Measurements from ENCODE around the gene RRBP1.
A peak's percentile ranks its signal among the peaks of the same experiment; 100 is the strongest.

Gene RRBP1

GRCh38 chr20:17657079-17657825, 24.8 kb downstream of the RRBP1 start:
- H3K27ac ChIP-seq: no peak overlapping the region
- TF ChIP-seq, protein P1, sequence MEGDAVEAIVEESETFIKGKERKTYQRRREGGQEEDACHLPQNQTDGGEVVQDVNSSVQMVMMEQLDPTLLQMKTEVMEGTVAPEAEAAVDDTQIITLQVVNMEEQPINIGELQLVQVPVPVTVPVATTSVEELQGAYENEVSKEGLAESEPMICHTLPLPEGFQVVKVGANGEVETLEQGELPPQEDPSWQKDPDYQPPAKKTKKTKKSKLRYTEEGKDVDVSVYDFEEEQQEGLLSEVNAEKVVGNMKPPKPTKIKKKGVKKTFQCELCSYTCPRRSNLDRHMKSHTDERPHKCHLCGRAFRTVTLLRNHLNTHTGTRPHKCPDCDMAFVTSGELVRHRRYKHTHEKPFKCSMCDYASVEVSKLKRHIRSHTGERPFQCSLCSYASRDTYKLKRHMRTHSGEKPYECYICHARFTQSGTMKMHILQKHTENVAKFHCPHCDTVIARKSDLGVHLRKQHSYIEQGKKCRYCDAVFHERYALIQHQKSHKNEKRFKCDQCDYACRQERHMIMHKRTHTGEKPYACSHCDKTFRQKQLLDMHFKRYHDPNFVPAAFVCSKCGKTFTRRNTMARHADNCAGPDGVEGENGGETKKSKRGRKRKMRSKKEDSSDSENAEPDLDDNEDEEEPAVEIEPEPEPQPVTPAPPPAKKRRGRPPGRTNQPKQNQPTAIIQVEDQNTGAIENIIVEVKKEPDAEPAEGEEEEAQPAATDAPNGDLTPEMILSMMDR (IDR thresholded peaks at IDR 0.05): no peak

DNA sequence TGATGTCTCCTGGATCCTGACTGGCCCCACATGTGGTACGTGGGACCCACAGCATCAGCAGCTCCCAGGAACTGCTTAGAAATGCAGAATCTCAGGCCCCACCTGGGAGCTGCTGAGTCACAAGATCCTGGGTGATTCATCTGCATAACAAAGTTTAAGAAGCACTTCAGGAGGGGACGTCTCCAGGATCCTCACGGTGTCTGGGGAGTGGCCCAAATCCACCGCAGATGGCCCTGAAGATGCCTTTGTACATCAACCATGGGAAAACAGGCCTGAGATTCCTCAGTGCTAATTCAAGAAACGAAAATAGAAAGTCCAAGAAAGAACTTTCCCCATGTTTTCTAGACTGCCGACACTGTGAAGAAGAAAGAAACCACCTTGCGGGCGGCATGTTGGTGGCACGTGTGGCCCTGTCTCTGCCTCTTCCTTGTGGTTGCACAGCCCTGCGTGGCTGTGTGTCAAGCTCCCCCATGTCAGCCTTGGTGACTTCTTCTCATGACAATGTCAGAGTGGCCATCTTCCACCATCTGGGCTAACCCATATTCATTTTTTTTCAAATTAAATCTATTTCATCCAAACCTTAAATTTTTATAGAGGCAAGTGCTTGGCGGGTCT, 26.1 kb downstream of the RRBP1 start:
- no peak overlapping the region for H3K27ac ChIP-seq
- TF ChIP-seq, protein P1 (IDR thresholded peaks at IDR 0.05): no peak
- no peak for TF ChIP-seq ZFX (IDR thresholded peaks at IDR 0.05; ENCODE audit: borderline replicate concordance)

DNA sequence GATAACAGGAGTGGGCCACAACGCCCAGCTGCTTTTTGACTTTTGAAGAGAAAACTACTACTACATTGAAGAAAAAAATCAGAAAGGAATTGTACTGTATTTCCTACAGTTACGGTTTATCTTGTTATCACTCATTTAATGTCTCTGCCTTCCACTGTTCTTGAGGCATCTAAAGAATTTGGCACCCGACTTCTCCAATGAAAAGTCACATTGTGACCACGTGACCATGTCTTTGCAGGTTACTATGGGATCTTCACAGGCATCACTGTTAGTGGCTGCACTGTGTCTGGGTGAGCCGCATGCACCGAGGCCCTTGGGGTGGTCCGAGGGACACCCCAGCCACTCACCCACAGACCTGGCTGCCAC, 26.8 kb downstream of the RRBP1 start:
- H3K27ac ChIP-seq: no peak overlapping the region

GRCh38 chr20:17654649-17655285, 27.3 kb downstream of the RRBP1 start:
- no peak overlapping the region for H3K27ac ChIP-seq
- no peak for TF ChIP-seq ZFX (IDR thresholded peaks at IDR 0.05; ENCODE audit: borderline replicate concordance)
- TF ChIP-seq, protein P1 (IDR thresholded peaks at IDR 0.05): peak; percentile 85

More for the DNA sequence above, 26.8 kb downstream of the RRBP1 start:
- no peak for TF ChIP-seq ZFX (IDR thresholded peaks at IDR 0.05; ENCODE audit: borderline replicate concordance)
- TF ChIP-seq, protein P1 (IDR thresholded peaks at IDR 0.05): peak; percentile 58

- TF ChIP-seq, protein P1 (IDR thresholded peaks at IDR 0.05): no peak
- TF ChIP-seq ZFX (IDR thresholded peaks at IDR 0.05; ENCODE audit: borderline replicate concordance): no peak
- no peak overlapping the region for H3K27ac ChIP-seq
Measured at GRCh38 chr20:17653835-17654648, 28.0 kb downstream of the RRBP1 start.

- TF ChIP-seq ZFX (IDR thresholded peaks at IDR 0.05; ENCODE audit: borderline replicate concordance): no peak
- TF ChIP-seq, protein P1 (IDR thresholded peaks at IDR 0.05): no peak
- H3K27ac ChIP-seq: no peak overlapping the region
Measured at GRCh38 chr20:17652411-17652810, 29.6 kb downstream of the RRBP1 start.
